Caco-2 (cell line): Measurements from ENCODE around the gene HNRNPCL1. TPM values are rescaled to one million over a fixed set of nuclear protein-coding genes. Genes with fewer than 3 reads are reported as not detected.

ENCODE experiments used
- BruUV-seq: library from RNA; stranded (reverse); fragments of 400-500 nt; replicated peaks from 2 replicates; lab custom pipeline; 2021; lab: Mats Ljungman, UMichigan
- CTCF ChIA-PET: fragments of 300-600 bp; sonication (Branson Sonifier 250); formaldehyde crosslinking; loops from one replicate; lab custom pipeline; 2022; ENCODE audit warnings: antibody characterized with exemption; lab: Charles Lee
- POLR2A ChIA-PET: fragments of 300-600 bp; sonication (Branson Sonifier 250); formaldehyde crosslinking; loops from one replicate; lab custom pipeline; 2022; ENCODE audit warnings: antibody characterized with exemption; lab: Charles Lee
- DNase-seq, 2 experiments: peaks; one replicate each; pipeline versions ENCODE4 v3.0.0 to v3.0.0-alpha.2; 2020 to 2022
- H3K27me3 ChIP-seq: replicated peaks from 2 replicates; pipeline ENCODE4 v1.6.0; 2011; ENCODE audit warnings: low read length; ENCODE audit not compliant: control insufficient read depth, insufficient read depth
- H3K36me3 ChIP-seq: 2 replicates; pipeline ENCODE4 v1.5.1; 2011; ENCODE audit warnings: low read length; ENCODE audit not compliant: control insufficient read depth, insufficient read depth
- H3K4me1 ChIP-seq: fragments of 250-450 bp; sonication (Bioruptor Pico); 2 replicates; pipeline ENCODE4 v1.5.1; 2020; ENCODE audit warnings: mild to moderate bottlenecking
- H3K4me3 ChIP-seq: 2 replicates; pipeline ENCODE4 v1.5.1; 2011; ENCODE audit warnings: low read depth, mild to moderate bottlenecking, control low read depth, low read length
- H3K9me3 ChIP-seq: fragments of 250-450 bp; sonication (Bioruptor Pico); 2 replicates; pipeline ENCODE4 v1.5.1; 2020; ENCODE audit warnings: mild to moderate bottlenecking, moderate library complexity
- H3K27ac Mint-ChIP-seq: one replicate; pipeline ENCODE4 v1.8.0; 2022; ENCODE audit warnings: mixed read lengths; ENCODE audit not compliant: unreplicated experiment
- H3K27me3 Mint-ChIP-seq: one replicate; pipeline ENCODE4 v1.8.0; 2022; ENCODE audit warnings: mixed read lengths; ENCODE audit not compliant: insufficient read depth, unreplicated experiment
- H3K36me3 Mint-ChIP-seq: one replicate; pipeline ENCODE4 v1.8.0; 2022; ENCODE audit warnings: mild to moderate bottlenecking, mixed read lengths; ENCODE audit not compliant: insufficient read depth, unreplicated experiment
- H3K4me1 Mint-ChIP-seq: one replicate; pipeline ENCODE4 v1.8.0; 2022; ENCODE audit warnings: low read depth, mixed read lengths; ENCODE audit not compliant: unreplicated experiment
- H3K4me3 Mint-ChIP-seq: one replicate; pipeline ENCODE4 v1.8.0; 2022; ENCODE audit warnings: mild to moderate bottlenecking, moderate library complexity, mixed read lengths; ENCODE audit not compliant: unreplicated experiment
- H3K9me3 Mint-ChIP-seq: one replicate; pipeline ENCODE4 v1.8.0; 2022; ENCODE audit warnings: mixed read lengths; ENCODE audit not compliant: unreplicated experiment
- intact Hi-C: fragments of 100-400 bp; cut with micrococcal nuclease; formaldehyde crosslinking; loops from one replicate; pipeline ENCODE4 v1.10.0; 2022; ENCODE audit not compliant: unreplicated experiment
- total RNA-seq: library from RNA; stranded (reverse); gene quantifications from 2 replicates; pipeline ENCODE4 v1.2.3, GENCODE V29; 2022
- TF ChIP-seq, protein P1 (sequence below), 2 experiments: fragments of 200-600 bp in 1 of 2; IDR thresholded peaks; 1 replicate in 1 of 2; 2 replicates in 1 of 2; pipeline versions ENCODE4 v1.5.1 to v1.8.0; 2011 to 2022; ENCODE audit warnings: antibody characterized with exemption in 1 of 2, control low read depth in 1 of 2, inconsistent platforms in 1 of 2, low read depth in 1 of 2, low read length in 1 of 2, mild to moderate bottlenecking in 1 of 2, moderate library complexity in 1 of 2; ENCODE audit not compliant: insufficient read depth in 1 of 2, severe bottlenecking in 1 of 2, unreplicated experiment in 1 of 2

Gene HNRNPCL1
- total RNA-seq, 1 experiment from 2014 or later: not detected

DNA sequence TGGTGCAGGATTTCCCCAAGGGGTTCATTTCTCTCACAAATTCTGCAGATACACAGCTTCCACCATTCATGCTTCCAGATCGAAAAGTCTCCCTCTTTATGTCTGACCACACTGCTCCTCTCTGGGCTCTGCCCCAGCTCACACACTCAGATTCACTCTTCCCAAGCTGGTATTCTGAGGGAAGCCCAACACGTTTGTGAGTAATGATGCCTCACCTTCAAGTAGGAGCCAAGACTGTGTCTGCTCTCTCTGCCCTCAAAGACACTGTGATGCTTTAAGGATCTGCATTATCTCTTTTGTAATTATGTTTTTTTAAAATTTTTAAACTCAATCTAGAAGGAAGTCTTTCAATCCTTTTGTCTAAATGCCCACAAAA, 37.1 kb downstream of the HNRNPCL1 start:
- DNase-seq: no peak
- intact Hi-C loops: no loop called here
- no peaks in the 10 kb centered on the region for H3K4me1 Mint-ChIP-seq
- Histone ChIP-seq H3K9me3 (no peaks in the 10 kb centered on the region), H3K36me3 (no peaks in the 10 kb centered on the region), H3K4me3 (no peak overlapping the region), H3K27me3 (no peaks in the 10 kb centered on the region), H3K4me1 (no peaks in the 10 kb centered on the region)
- no TSS peak for BruUV-seq
- ChIA-PET POLR2A (no interaction called here), CTCF (no interaction called here)
- H3K27ac Mint-ChIP-seq: no peak overlapping the region
- TF ChIP-seq, protein P1, sequence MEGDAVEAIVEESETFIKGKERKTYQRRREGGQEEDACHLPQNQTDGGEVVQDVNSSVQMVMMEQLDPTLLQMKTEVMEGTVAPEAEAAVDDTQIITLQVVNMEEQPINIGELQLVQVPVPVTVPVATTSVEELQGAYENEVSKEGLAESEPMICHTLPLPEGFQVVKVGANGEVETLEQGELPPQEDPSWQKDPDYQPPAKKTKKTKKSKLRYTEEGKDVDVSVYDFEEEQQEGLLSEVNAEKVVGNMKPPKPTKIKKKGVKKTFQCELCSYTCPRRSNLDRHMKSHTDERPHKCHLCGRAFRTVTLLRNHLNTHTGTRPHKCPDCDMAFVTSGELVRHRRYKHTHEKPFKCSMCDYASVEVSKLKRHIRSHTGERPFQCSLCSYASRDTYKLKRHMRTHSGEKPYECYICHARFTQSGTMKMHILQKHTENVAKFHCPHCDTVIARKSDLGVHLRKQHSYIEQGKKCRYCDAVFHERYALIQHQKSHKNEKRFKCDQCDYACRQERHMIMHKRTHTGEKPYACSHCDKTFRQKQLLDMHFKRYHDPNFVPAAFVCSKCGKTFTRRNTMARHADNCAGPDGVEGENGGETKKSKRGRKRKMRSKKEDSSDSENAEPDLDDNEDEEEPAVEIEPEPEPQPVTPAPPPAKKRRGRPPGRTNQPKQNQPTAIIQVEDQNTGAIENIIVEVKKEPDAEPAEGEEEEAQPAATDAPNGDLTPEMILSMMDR (IDR thresholded peaks at IDR 0.05; ENCODE audit: insufficient read depth in 1 of 2, low read depth in 1 of 2, low read length in 1 of 2, severe bottlenecking in 1 of 2, unreplicated experiment in 1 of 2): no peak
- H3K9me3 Mint-ChIP-seq: no peaks in the 10 kb centered on the region
- peaks cover 4% of the 10 kb centered on the region for H3K27me3 Mint-ChIP-seq
- no peaks in the 10 kb centered on the region for H3K36me3 Mint-ChIP-seq
- H3K4me3 Mint-ChIP-seq: no peak overlapping the region

DNA sequence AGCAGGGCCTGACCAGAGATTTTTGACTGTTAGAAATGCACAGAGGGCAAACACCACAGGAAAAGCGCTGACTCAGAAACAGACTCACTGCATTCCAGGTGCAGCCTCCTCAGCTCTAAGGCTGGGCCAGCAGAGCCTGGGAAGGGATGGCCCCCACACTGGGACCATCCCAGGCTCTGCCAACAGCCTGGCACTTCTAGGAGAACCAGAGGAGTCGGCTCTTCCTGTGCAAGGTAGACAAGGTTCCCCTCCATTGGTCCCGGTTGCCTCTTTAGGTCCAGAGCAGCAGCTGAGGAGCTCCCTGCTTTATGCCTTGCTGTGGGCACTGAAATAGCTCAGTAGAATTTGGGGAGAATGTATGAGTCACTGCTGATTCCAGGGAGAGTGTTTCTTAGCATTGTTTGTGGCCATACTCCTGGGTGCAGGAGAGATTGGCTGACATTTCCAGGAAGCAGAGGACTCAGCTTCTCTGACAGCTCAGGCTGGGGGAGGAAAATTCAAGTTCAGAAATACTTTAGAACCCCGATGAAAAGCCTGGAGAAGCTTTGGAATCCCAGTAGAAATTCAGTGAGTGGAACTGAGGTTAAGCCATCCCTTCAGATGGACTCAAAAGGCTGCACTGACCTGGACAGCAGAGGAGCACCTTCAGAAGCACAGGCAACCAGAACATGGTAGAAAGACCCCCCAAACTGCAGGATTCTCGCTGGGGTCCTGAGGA, 37.7 kb downstream of the HNRNPCL1 start:
- Histone ChIP-seq H3K36me3 (no peaks in the 10 kb centered on the region), H3K4me1 (no peaks in the 10 kb centered on the region), H3K9me3 (no peaks in the 10 kb centered on the region), H3K27me3 (no peaks in the 10 kb centered on the region), H3K4me3 (no peak overlapping the region)
- BruUV-seq: no TSS peak
- no peak overlapping the region for H3K27ac Mint-ChIP-seq
- H3K27me3 Mint-ChIP-seq: peaks cover 4% of the 10 kb centered on the region
- CTCF ChIA-PET: no interaction called here
- no peaks in the 10 kb centered on the region for H3K9me3 Mint-ChIP-seq
- no peaks in the 10 kb centered on the region for H3K4me1 Mint-ChIP-seq
- DNase-seq: no peak
- intact Hi-C loops: no loop called here
- POLR2A ChIA-PET: no interaction called here
- TF ChIP-seq, protein P1 (IDR thresholded peaks at IDR 0.05; ENCODE audit: insufficient read depth in 1 of 2, low read depth in 1 of 2, low read length in 1 of 2, severe bottlenecking in 1 of 2, unreplicated experiment in 1 of 2): no peak
- H3K4me3 Mint-ChIP-seq: no peak overlapping the region
- no peaks in the 10 kb centered on the region for H3K36me3 Mint-ChIP-seq

- Mint-ChIP-seq H3K36me3 (no peaks in the 10 kb centered on the region), H3K27ac (no peak overlapping the region), H3K9me3 (peaks cover 7% of the 10 kb centered on the region), H3K4me3 (no peak overlapping the region), H3K4me1 (no peaks in the 10 kb centered on the region), H3K27me3 (peaks cover 4% of the 10 kb centered on the region)
- ChIA-PET CTCF (no interaction called here), POLR2A (no interaction called here)
- H3K4me1 ChIP-seq: no peaks in the 10 kb centered on the region
- TF ChIP-seq, protein P1 (IDR thresholded peaks at IDR 0.05; ENCODE audit: insufficient read depth in 1 of 2, low read depth in 1 of 2, low read length in 1 of 2, severe bottlenecking in 1 of 2, unreplicated experiment in 1 of 2): no peak
- no peak for DNase-seq
- intact Hi-C loops: no loop called here
- no peaks in the 10 kb centered on the region for H3K36me3 ChIP-seq
- H3K27me3 ChIP-seq: no peaks in the 10 kb centered on the region
- BruUV-seq: no TSS peak
- no peaks in the 10 kb centered on the region; the same call in 1 of the 2 replicates for H3K9me3 ChIP-seq
- H3K4me3 ChIP-seq: no peak overlapping the region
These were observed 38.6 kb downstream of the HNRNPCL1 start for GRCh38 chr1:12809933-12810332.
